GM12865 (cell line): ENCODE measurements around the gene SPECC1L.

ENCODE experiments used
- DNase-seq: peaks from one replicate; pipeline ENCODE4 v3.0.0; 2010; ENCODE audit warnings: low read depth
- H3K4me3 ChIP-seq: 2 replicates; pipeline ENCODE4 v1.5.1; 2011; ENCODE audit warnings: mild to moderate bottlenecking, low read depth, low read length, control low read depth
- TF ChIP-seq, protein P1 (sequence below): IDR thresholded peaks from 2 replicates; pipeline ENCODE4 v1.5.1; 2011; ENCODE audit warnings: low read length, control low read depth, low read depth, inconsistent platforms; ENCODE audit not compliant: insufficient read depth; ENCODE audit errors: missing control alignments

The SPECC1L gene

DNA sequence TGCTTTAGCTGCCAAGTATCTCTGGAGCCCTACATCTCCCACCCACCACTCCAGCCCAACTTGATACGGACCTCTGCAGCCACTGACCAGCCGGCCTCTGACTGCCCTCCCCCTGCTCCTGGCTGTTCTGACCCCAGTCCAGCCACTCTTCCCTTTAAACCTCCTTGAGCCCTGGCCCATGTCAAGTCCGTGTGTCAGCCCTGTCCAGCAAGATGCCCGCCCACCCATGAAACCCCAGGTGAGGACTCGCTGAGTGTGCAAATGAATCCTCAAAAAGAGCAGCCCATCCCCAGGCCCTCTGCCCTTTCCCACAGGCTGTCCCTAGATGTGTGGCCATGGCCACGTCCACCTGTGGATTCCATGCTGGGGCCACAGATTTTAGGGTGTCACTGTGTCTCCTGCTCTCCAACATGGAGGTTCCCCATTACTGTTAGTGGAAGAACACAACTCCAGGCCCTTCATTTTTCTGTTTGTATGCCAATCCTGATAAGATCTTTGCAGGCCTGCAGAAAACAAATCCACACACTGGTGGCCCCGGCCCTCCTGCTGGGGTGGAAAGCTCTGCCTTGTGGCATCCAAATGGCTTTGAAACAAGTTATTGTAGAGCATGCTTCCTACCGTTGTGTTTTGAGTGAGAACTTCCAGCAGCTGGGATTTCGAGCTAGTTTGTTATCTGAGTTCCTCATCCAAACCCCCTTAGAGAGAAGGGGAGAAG, 134.1 kb downstream of the SPECC1L start:
- DNase-seq = no peak
- H3K4me3 ChIP-seq = no peak overlapping the region
- TF ChIP-seq, protein P1, sequence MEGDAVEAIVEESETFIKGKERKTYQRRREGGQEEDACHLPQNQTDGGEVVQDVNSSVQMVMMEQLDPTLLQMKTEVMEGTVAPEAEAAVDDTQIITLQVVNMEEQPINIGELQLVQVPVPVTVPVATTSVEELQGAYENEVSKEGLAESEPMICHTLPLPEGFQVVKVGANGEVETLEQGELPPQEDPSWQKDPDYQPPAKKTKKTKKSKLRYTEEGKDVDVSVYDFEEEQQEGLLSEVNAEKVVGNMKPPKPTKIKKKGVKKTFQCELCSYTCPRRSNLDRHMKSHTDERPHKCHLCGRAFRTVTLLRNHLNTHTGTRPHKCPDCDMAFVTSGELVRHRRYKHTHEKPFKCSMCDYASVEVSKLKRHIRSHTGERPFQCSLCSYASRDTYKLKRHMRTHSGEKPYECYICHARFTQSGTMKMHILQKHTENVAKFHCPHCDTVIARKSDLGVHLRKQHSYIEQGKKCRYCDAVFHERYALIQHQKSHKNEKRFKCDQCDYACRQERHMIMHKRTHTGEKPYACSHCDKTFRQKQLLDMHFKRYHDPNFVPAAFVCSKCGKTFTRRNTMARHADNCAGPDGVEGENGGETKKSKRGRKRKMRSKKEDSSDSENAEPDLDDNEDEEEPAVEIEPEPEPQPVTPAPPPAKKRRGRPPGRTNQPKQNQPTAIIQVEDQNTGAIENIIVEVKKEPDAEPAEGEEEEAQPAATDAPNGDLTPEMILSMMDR = no peak

DNA sequence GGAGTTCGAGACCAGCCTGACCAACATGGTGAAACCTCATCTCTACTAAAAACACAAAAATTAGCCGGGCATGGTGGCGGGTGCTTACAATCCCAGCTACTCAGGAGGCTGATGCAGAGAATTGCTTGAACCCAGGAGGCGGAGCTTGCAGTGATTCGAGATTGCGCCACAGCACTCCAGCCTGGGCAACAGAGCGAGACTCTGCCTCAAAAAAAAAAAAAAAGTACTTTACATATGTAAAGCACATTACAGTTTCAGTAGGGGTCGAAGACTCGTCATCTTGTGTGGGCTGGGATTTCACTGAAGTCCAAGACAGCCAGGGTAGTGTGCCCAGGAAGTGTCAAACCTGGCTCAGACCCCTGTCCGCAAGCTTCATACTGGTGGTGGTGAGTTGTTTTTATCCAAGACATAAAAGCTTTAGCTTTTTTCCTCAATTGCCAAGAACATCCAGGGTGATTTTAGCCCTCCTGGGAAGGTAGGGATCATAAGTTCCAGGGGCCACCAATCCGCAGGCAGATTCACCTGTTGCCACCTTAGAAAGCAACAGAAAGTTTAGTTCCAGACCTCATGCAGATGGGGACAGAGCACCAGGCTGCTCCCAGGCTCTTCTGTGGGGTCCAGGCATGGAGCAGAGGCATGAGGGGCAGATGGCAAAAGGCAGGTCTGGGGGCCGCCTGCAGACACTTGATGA, 135.1 kb downstream of the SPECC1L start:
- TF ChIP-seq, protein P1 = no peak
- no peak overlapping the region for H3K4me3 ChIP-seq
- DNase-seq = no peak

DNA sequence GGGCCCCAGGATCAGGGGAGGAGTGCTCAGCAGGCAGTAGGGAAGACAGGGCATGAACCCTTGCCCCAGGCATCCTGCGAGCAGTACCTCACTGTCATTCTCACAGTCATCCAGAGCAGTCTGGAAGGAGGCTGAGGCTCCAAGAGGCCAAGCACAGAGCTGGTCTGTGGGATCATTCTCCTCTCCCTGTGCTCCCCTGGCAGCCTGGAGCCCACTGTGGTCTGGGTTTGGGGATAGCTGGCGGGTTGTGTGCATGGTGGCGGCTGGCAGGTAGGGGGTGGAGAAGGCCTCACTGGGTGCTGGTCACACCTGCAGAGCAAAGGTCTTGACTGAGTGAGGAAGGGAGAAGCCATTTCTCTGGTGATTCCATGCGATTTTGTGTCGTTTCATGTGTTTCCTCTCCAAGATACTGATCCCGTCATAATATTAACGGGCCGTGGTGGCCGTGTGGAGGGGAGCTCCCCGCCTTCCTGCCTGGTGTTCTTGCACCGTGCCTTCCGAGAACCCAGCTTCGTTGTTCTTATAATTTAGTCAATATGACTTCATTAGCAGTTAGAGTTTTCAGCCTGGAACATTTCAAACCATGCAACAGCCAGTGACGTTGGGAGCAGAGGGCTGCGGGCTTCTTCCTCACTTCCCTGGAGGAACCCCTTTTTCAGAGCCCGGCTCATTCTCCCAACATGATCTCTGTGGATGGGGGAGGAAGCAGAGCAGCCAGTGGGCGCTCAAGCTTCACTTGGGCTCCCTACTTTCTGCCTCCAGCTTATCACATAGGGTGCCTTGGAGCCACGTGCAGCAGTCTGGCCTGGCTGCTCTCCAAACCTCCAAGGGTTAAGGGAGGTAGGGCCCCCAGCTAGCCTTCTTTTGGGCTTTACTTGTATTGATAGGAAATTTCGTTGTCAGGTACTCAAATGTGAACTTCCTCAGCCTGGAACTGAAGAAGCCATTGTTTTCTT, 136.0 kb downstream of the SPECC1L start:
- DNase-seq = no peak
- TF ChIP-seq, protein P1 = no peak
- no peak overlapping the region for H3K4me3 ChIP-seq

DNA sequence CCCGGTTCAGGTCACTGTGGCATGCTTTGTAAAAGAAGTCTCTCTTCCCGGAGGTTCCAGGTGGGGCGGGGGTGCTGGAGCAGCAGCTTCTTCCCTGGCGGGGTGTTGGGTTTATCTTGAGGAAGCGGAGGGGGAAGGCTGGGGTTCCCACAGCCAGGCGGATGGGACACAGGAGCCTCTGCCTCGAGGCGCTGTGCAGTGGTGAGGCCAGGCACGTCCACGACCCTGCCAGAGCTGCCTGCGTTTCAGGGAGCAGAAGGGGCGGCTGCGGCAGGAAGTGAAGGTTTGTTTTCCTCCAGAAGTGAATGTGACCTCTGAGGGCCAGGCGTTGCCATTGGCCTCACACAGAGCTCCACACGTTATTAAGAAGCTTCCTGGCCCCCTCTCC, 136.6 kb downstream of the SPECC1L start:
- no peak overlapping the region for H3K4me3 ChIP-seq
- TF ChIP-seq, protein P1 = no peak
- no peak for DNase-seq

DNA sequence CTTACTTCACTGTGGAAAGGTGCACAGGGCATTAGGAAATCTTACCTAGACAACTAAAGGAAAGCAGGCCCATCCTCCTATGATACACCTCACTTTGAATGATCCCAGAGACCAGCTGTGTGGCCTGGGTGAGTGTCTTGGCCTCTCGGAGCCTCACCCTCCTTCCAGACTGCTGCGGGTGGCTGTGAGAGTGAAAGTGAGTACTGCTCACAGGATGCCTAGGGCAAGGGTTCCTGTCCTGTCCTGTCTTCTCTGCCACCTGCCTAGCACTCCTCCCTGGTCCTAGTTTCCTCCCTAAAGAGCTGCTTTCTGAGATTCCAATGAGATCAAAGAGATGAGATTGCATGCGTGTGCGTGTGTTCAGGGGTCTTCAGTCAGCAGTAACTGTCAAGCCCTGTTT, 137.3 kb downstream of the SPECC1L start:
- DNase-seq = no peak
- TF ChIP-seq, protein P1 = no peak
- no peak overlapping the region for H3K4me3 ChIP-seq

DNA sequence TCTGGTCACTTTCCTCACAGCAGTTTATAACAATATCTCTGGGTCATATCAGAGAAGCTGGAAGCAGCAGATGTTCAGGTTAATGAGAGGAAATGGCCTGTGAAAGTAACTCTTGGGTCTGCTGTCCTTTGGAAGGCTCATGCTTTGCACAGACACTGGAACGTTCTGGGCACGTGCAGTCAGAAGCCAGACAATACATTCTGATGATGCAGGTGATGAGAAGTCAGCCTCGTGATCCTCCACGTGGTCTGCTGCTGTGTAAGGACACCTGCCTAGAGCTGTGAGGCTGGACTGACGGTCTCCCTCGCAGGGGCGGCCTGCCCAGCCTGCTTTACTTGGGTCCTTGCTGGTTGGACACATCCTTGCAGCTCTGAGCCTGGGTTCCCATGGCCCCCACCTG, 138.0 kb downstream of the SPECC1L start:
- TF ChIP-seq, protein P1 = no peak
- no peak for DNase-seq
- no peak overlapping the region for H3K4me3 ChIP-seq
